Measurements from ENCODE around the gene BSN.

The BSN gene

DNA sequence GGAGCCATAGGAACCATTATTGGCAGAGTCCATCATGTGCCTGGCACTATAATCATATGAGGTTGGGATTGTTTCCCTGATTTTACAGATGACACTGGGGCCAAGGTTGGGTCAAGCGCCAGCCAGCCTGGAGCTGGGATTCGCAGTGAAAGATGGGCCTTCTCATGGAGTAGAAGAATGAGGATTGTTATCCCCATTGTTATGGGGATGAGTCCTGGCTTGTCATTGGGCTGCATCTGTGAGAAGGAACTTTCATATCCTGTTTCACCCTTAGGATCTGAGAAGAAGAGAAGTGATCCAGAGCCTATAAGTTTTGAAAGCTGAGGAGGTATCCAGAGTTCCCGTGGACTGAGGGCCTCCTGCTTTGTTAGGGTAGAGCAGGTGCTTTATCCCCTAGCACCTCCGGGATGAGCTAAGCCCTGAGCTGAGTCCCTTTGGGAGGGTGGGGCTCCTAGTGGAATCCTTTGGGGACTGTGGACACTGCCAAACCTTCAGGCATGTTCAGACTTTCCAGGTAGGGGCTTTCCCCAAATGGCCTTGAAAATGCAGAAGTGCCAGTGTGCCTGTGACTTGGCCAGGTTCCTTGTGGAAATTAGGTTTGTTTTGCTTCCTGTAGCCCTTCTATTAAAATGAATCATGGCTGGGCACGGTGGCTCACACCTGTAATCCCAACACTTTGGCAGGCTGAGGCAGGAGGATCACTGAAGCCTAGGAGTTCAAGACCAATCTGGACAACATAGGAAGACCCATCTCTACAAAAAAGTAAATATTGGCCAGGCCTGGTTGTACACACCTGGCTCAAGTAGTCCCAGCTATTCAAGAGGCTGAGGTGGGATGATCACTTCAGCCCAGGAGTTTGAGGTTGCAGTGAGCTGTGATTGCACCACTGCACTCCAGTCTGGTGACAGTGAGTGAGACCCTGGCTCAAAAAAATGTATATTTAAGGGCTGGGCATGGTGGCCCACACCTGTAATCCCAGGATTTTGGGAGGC lies 30.2 kb upstream of the BSN start:
- TF ChIP-seq, protein P1, sequence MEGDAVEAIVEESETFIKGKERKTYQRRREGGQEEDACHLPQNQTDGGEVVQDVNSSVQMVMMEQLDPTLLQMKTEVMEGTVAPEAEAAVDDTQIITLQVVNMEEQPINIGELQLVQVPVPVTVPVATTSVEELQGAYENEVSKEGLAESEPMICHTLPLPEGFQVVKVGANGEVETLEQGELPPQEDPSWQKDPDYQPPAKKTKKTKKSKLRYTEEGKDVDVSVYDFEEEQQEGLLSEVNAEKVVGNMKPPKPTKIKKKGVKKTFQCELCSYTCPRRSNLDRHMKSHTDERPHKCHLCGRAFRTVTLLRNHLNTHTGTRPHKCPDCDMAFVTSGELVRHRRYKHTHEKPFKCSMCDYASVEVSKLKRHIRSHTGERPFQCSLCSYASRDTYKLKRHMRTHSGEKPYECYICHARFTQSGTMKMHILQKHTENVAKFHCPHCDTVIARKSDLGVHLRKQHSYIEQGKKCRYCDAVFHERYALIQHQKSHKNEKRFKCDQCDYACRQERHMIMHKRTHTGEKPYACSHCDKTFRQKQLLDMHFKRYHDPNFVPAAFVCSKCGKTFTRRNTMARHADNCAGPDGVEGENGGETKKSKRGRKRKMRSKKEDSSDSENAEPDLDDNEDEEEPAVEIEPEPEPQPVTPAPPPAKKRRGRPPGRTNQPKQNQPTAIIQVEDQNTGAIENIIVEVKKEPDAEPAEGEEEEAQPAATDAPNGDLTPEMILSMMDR (IDR thresholded peaks at IDR 0.05; ENCODE audit: unreplicated experiment in 3 of 3), result no peak
- Mint-ChIP-seq H3K36me3 (ENCODE audit: low read depth) (peaks cover 22% of the 10 kb centered on the region), H3K27me3 (ENCODE audit: low read depth) (no peaks in the 10 kb centered on the region), H3K4me1 (peaks cover 13% of the 10 kb centered on the region), H3K4me3 (no peak overlapping the region), H3K9me3 (no peaks in the 10 kb centered on the region), H3K27ac (no peak overlapping the region)

DNA sequence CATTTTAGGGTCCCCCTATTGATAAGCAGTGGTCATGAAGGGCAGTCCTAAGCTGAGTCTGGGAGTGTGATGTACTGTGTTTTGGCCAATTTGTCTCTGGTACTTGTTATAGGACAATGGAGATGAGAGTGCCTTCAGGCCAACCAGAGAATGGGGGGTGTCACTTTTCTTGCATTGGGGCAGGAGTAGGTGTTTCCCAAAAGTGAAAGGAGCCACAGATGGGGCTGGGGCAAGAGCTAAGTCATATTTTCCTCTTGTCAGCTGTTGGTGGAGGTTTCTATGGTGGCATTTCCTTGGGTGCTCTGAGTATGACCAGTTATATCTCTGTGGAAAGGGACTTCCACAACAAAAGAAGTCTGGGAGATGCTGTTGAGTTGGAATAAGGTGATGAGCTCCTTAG lies 24.7 kb upstream of the BSN start:
- TF ChIP-seq, protein P1 (IDR thresholded peaks at IDR 0.05; ENCODE audit: unreplicated experiment in 3 of 3), result no peak
- peaks cover 40% of the 10 kb centered on the region for H3K36me3 Mint-ChIP-seq (ENCODE audit: low read depth)
- no peaks in the 10 kb centered on the region for H3K9me3 Mint-ChIP-seq
- H3K27me3 Mint-ChIP-seq (ENCODE audit: low read depth), result no peaks in the 10 kb centered on the region
- H3K4me1 Mint-ChIP-seq, result no peaks in the 10 kb centered on the region
- H3K4me3 Mint-ChIP-seq, result no peak overlapping the region
- H3K27ac Mint-ChIP-seq, result no peak overlapping the region

DNA sequence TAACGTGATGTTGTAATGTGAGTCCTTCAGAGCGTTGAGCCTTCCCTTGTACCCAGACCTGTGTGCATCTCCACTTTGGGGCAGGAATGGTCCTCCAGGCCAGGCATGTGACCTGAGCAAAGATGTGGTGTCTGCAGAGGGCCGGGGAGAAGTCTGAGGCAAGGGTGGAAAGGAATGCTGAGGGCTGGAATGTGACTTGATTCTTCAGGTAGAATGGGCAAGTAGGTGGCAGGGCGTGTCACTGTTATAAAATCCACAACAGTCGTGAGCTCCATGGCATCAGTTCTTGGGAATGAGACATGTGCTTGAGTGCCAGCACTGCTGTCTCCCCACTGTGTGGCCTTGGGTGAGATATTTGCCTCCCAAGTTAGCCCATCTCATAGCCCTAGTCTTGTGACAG lies 24.0 kb upstream of the BSN start:
- no peaks in the 10 kb centered on the region for H3K27me3 Mint-ChIP-seq (ENCODE audit: low read depth)
- H3K9me3 Mint-ChIP-seq, result no peaks in the 10 kb centered on the region
- no peak overlapping the region for H3K27ac Mint-ChIP-seq
- TF ChIP-seq, protein P1 (IDR thresholded peaks at IDR 0.05; ENCODE audit: unreplicated experiment in 3 of 3), result no peak
- no peaks in the 10 kb centered on the region for H3K4me1 Mint-ChIP-seq
- peaks cover 37% of the 10 kb centered on the region for H3K36me3 Mint-ChIP-seq (ENCODE audit: low read depth)
- H3K4me3 Mint-ChIP-seq, result no peak overlapping the region

DNA sequence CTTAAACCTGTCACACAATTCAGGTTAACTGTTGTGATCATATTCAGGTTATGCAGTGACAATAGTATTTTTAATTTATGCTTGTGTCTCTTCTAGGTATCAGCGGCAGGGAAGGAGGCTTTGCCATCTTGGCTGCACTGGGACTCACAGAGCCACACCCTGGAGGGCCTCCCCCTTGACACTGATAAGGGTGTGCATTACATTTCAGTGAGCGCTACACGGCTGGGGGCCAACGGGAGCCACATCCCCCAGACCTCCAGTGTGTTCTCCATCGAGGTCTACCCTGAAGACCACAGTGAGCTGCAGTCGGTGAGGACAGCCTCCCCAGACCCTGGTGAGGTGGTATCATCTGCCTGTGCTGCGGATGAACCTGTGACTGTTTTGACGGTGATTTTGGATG lies 23.6 kb upstream of the BSN start:
- Mint-ChIP-seq H3K4me1 (no peaks in the 10 kb centered on the region), H3K27ac (no peak overlapping the region), H3K9me3 (no peaks in the 10 kb centered on the region), H3K27me3 (ENCODE audit: low read depth) (no peaks in the 10 kb centered on the region), H3K4me3 (no peak overlapping the region), H3K36me3 (ENCODE audit: low read depth) (peaks cover 35% of the 10 kb centered on the region)
- TF ChIP-seq, protein P1 (IDR thresholded peaks at IDR 0.05; ENCODE audit: unreplicated experiment in 3 of 3), result no peak

DNA sequence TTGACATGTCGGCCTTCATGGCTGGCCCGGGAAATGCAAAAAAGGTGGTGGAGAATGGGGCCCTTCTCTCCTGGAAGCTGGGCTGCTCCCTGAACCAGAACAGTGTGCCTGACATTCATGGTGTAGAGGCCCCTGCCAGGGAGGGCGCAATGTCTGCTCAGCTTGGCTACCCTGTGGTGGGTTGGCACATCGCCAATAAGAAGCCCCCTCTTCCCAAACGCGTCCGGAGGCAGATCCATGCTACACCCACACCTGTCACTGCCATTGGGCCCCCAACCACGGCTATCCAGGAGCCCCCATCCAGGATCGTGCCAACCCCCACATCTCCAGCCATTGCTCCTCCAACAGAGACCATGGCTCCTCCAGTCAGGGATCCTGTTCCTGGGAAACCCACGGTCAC lies 23.1 kb upstream of the BSN start:
- Mint-ChIP-seq H3K4me1 (no peaks in the 10 kb centered on the region), H3K9me3 (no peaks in the 10 kb centered on the region), H3K27ac (no peak overlapping the region), H3K36me3 (ENCODE audit: low read depth) (peaks cover 35% of the 10 kb centered on the region), H3K4me3 (no peak overlapping the region), H3K27me3 (ENCODE audit: low read depth) (no peaks in the 10 kb centered on the region)
- TF ChIP-seq, protein P1 (IDR thresholded peaks at IDR 0.05; ENCODE audit: unreplicated experiment in 3 of 3), result no peak

DNA sequence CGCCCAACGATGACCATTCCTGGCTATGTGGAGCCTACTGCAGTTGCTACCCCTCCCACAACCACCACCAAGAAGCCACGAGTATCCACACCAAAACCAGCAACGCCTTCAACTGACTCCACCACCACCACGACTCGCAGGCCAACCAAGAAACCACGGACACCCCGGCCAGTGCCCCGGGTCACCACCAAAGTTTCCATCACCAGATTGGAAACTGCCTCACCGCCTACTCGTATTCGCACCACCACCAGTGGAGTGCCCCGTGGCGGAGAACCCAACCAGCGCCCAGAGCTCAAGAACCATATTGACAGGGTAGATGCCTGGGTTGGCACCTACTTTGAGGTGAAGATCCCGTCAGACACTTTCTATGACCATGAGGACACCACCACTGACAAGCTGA lies 22.6 kb upstream of the BSN start:
- no peaks in the 10 kb centered on the region for H3K4me1 Mint-ChIP-seq
- no peaks in the 10 kb centered on the region for H3K9me3 Mint-ChIP-seq
- H3K27ac Mint-ChIP-seq, result no peak overlapping the region
- no peaks in the 10 kb centered on the region for H3K27me3 Mint-ChIP-seq (ENCODE audit: low read depth)
- TF ChIP-seq, protein P1 (IDR thresholded peaks at IDR 0.05; ENCODE audit: unreplicated experiment in 3 of 3), result no peak
- H3K4me3 Mint-ChIP-seq, result no peak overlapping the region
- H3K36me3 Mint-ChIP-seq (ENCODE audit: low read depth), result peaks cover 35% of the 10 kb centered on the region

All from nephron (organoid).